AG10803 (cell line): ENCODE data around the gene SYTL1.

Experiments used
- DNase-seq: peaks from one replicate; pipeline ENCODE4 v3.0.0; 2010; ENCODE audit warnings: low read depth
- H3K4me3 ChIP-seq: 2 replicates; pipeline ENCODE4 v1.5.1; 2011; ENCODE audit warnings: mild to moderate bottlenecking, low read length, control low read depth
- TF ChIP-seq, protein P1 (sequence below): conservative IDR thresholded peaks from 2 replicates; pipeline ENCODE4 v1.5.1; 2011; ENCODE audit warnings: mild to moderate bottlenecking, low read length, control low read depth, inconsistent platforms

The SYTL1 gene

DNA sequence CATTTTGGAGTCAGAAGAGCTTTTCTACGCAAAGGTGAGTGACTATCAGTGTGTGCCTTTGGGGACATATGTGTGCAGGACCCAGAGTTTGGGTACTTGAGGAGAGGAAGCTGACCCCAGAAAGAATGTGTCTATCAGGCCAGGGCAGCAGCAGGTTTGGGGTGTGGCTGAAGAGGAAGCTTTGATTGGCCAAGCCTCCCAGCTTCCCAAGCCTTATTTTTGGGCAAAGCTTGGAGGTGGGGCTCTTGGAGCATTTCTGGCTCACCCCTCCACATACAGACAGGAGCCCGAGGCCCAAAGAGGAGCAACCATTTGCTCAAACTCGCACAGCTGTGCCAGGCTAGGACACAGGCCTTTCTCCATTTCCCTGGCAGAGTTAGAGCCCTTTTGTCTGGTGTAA, 55.3 kb downstream of the SYTL1 start:
- H3K4me3 ChIP-seq, result no peak overlapping the region
- no peak for DNase-seq
- TF ChIP-seq, protein P1, sequence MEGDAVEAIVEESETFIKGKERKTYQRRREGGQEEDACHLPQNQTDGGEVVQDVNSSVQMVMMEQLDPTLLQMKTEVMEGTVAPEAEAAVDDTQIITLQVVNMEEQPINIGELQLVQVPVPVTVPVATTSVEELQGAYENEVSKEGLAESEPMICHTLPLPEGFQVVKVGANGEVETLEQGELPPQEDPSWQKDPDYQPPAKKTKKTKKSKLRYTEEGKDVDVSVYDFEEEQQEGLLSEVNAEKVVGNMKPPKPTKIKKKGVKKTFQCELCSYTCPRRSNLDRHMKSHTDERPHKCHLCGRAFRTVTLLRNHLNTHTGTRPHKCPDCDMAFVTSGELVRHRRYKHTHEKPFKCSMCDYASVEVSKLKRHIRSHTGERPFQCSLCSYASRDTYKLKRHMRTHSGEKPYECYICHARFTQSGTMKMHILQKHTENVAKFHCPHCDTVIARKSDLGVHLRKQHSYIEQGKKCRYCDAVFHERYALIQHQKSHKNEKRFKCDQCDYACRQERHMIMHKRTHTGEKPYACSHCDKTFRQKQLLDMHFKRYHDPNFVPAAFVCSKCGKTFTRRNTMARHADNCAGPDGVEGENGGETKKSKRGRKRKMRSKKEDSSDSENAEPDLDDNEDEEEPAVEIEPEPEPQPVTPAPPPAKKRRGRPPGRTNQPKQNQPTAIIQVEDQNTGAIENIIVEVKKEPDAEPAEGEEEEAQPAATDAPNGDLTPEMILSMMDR, result no peak

- no peak for DNase-seq
- no peak overlapping the region for H3K4me3 ChIP-seq
- TF ChIP-seq, protein P1, result no peak
These were observed 55.9 kb downstream of the SYTL1 start for GRCh38 chr1:27397749-27398148.

DNA sequence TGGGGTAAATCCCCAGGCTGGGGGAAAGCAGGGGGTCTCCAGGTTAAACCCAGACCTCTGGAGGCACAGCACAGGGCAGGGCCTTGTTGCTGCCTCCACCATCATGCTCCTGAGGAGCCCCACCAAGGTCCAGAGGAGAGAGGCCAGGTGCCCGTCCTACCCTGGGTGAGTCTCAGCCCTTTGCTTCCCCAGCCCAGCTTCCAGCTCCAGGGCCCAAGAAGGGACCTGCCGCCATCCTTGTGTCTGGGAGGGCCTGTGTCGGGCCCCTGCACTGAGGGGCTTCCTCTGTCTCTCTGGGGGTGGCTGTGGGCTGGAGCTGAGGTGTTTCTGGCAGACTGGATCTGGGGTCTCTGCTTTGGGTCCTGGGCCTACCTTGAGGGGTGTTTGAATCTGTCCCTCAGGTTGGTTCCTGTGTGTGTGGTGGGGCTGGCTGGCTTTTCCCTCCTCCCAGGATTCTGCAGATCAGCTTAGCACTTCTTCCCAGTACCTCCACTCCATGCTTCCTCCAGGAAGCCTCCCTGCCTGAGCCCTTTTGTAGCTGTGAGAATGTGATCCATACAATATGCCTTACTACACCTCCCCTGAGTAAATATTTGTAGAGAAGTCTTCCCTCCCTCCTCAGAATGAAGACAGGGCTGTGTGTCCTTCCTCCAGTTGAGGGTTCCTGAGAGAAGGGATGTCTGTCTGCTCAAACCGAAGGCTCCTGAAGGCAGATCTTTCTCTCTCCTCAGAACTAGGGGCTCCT, 56.8 kb downstream of the SYTL1 start:
- no peak for DNase-seq
- TF ChIP-seq, protein P1, result no peak
- H3K4me3 ChIP-seq, result no peak overlapping the region

GRCh38 chr1:27399251-27400025, 57.6 kb downstream of the SYTL1 start:
- TF ChIP-seq, protein P1, result no peak
- no peak for DNase-seq

DNA sequence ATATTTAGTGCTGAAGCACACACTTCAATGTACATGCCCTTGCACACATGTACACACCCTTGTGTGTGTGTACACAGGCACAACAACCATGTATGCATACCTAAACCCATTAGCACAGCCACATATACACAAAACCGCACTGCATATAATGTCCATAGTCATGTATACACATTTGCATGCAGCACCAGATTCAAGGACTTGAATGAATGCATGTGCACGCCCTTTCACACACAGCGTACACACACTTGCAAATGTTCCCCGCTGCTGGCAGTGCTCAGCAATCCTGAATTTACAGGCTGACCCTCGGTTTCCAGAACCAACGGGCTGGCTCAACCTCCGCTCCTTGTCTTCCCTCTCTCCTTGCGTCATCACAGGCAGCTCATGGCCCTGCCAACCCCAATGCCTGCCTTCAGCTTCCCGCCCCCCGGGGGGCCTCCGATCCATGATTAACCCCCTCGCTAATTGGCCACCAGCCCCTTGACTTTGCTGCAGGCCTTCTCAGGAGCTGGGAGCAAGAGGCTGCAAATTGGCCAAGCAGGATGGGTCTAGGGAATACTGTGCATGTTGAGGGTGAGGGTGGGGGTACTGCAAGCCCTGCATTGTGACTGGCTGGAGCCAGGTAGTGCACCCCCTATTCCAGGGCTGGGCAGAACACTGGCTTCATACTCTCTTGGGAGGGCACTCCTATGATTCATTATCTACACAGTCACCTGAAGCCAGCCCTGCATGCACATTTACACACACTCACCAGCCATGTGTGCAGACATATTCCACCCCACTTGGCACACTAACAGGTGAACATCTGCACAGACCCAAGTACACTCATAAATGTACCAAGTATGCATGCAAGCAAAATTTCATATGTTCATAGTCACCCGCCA, 58.5 kb downstream of the SYTL1 start:
- TF ChIP-seq, protein P1, result no peak
- H3K4me3 ChIP-seq, result no peak overlapping the region
- no peak for DNase-seq

More at GRCh38 chr1:27399251-27400025, 57.6 kb downstream of the SYTL1 start:
- H3K4me3 ChIP-seq, result no peak overlapping the region

DNA sequence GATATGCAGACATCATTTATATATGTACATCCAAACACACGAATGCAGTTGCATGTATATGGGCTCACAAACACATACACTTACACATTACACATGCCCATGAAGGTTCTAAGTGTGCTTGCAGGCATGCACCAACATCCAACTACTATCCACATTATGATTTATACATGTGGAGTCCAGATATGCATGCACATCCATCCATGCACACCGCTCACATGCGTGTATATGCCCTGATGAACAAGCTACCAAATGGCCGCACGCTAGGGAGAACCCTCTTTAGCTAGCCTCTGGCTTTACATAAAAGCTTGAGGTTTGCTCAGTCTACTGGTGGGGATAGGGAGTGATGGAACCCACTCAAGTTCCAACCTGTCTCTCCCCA, 59.1 kb downstream of the SYTL1 start:
- no peak overlapping the region for H3K4me3 ChIP-seq
- TF ChIP-seq, protein P1, result no peak
- DNase-seq, result no peak
